GM12878 (cell line): Measurements from ENCODE around the gene MGMT. TPM values are rescaled to one million over a fixed set of nuclear protein-coding genes. Genes with fewer than 3 reads are reported as not detected.

ENCODE experiments used
- ATAC-seq: fragments of 200-7000 bp; cut with Tn5 transposase; 3 replicates; pipeline ENCODE4 v1.9.1; 2020; ENCODE audit warnings: mild to moderate bottlenecking, moderate library complexity
- BruUV-seq: library from RNA; stranded (reverse); fragments of 400-500 nt; replicated peaks from 2 replicates; lab custom pipeline; 2021; lab: Mats Ljungman, UMichigan
- CTCF ChIA-PET: fragments of 300-600 bp; sonication (Branson Sonifier 250); formaldehyde crosslinking; extraction: SDS; loops from one replicate; lab custom pipeline; 2021; ENCODE audit warnings: inconsistent platforms; lab: Yijun Ruan, JAX
- POLR2A ChIA-PET: fragments of 350-600 bp; formaldehyde crosslinking; extraction: SDS; loops from one replicate; lab custom pipeline; 2021; ENCODE audit warnings: inconsistent platforms; lab: Charles Lee
- RAD21 ChIA-PET: fragments of 300-600 bp; sonication (Branson Sonifier 250); formaldehyde crosslinking; loops from one replicate; lab custom pipeline; 2023; ENCODE audit warnings: antibody characterized with exemption; ENCODE audit not compliant: unreplicated experiment; lab: Charles Lee
- SMC1A ChIA-PET: fragments of 300-600 bp; sonication (Branson Sonifier 250); formaldehyde crosslinking; loops from one replicate; lab custom pipeline; 2023; ENCODE audit not compliant: unreplicated experiment, uncharacterized antibody; lab: Charles Lee
- DNase-seq: peaks from one replicate; pipeline ENCODE4 v3.0.0-alpha.2; 2011; ENCODE audit warnings: low read depth, low spot score
- FAIRE-seq: peaks from 3 replicates; lab custom pipeline; 2011; peaks lifted over from hg19 to GRCh38; lab: Jason Lieb, UNC
- H2AFZ ChIP-seq: 2 replicates; pipeline ENCODE4 v1.6.0; 2011; ENCODE audit warnings: low read depth, low read length, control low read depth; ENCODE audit not compliant: control insufficient read depth
- H3K27ac ChIP-seq: 2 replicates; pipeline ENCODE4 v1.5.1; 2011; ENCODE audit warnings: control low read depth; ENCODE audit not compliant: control insufficient read depth, insufficient read depth
- H3K27me3 ChIP-seq, 2 experiments: replicated peaks in 1 of 2; 2 replicates each; pipeline versions ENCODE4 v1.6.0 to v1.6.1; 2011; ENCODE audit warnings: low read length in 1 of 2; ENCODE audit not compliant: control insufficient read depth in 2 of 2, insufficient read depth in 2 of 2
- H3K36me3 ChIP-seq, 2 experiments: 2 replicates each; pipeline ENCODE4 v1.5.1; 2011; ENCODE audit warnings: low read length in 1 of 2; ENCODE audit not compliant: control insufficient read depth in 2 of 2, insufficient read depth in 2 of 2
- H3K4me1 ChIP-seq: 2 replicates; pipeline ENCODE4 v1.6.1; 2011; ENCODE audit warnings: mild to moderate bottlenecking, low read length, moderate library complexity, mixed read lengths; ENCODE audit not compliant: control insufficient read depth, insufficient read depth
- H3K4me2 ChIP-seq: 2 replicates; pipeline ENCODE4 v1.6.0; 2011; ENCODE audit warnings: control low read depth; ENCODE audit not compliant: control insufficient read depth, insufficient read depth
- H3K4me3 ChIP-seq: fragments of 200-600 bp; sonication (generic); 2 replicates; pipeline ENCODE4 v1.5.1; 2016
- H3K79me2 ChIP-seq: 2 replicates; pipeline ENCODE4 v1.6.0; 2011; ENCODE audit warnings: low read length; ENCODE audit not compliant: control insufficient read depth, insufficient read depth
- H3K9ac ChIP-seq: 2 replicates; pipeline ENCODE4 v1.8.0; 2011; ENCODE audit warnings: low read length, control low read depth, mixed read lengths; ENCODE audit not compliant: control insufficient read depth, insufficient read depth
- H3K9me3 ChIP-seq: replicated peaks from 3 replicates; pipeline ENCODE4 v1.5.1; 2011; ENCODE audit warnings: mild to moderate bottlenecking, low read length; ENCODE audit not compliant: control insufficient read depth, insufficient read depth
- H4K20me1 ChIP-seq: 2 replicates; pipeline ENCODE4 v1.6.0; 2011; ENCODE audit not compliant: control insufficient read depth, insufficient read depth
- CEBPZ ChIP-seq: fragments of 150-350 bp; IDR thresholded peaks from 2 replicates; pipeline ENCODE4 v1.6.1; 2016; ENCODE audit warnings: low read depth, low read length
- IRF5 ChIP-seq: fragments of 450-650 bp; IDR thresholded peaks from 2 replicates; pipeline ENCODE4 v1.6.1; 2017; ENCODE audit warnings: borderline replicate concordance
- MTA3 ChIP-seq: IDR thresholded peaks from 2 replicates; pipeline ENCODE4 v1.6.1; 2012; ENCODE audit warnings: low read length, inconsistent platforms, borderline replicate concordance
- PKNOX1 ChIP-seq: fragments of 450-650 bp; IDR thresholded peaks from 2 replicates; pipeline ENCODE4 v1.6.1; 2016; ENCODE audit warnings: mild to moderate bottlenecking
- PML ChIP-seq: IDR thresholded peaks from 2 replicates; pipeline ENCODE4 v1.6.1; 2012; ENCODE audit warnings: low read length, inconsistent platforms
- RCOR1 ChIP-seq: conservative IDR thresholded peaks from 2 replicates; pipeline ENCODE4 v1.6.1; 2012; ENCODE audit warnings: low read depth, low read length, improper control_type of control experiment
- REST ChIP-seq: IDR thresholded peaks from 2 replicates; pipeline ENCODE4 v1.6.1; 2012; ENCODE audit warnings: mild to moderate bottlenecking, low read depth, low read length
- SIN3A ChIP-seq: IDR thresholded peaks from 2 replicates; pipeline ENCODE4 v1.6.1; 2012; ENCODE audit warnings: low read depth, low read length, improper control_type of control experiment
- SRF ChIP-seq, 2 experiments: IDR thresholded peaks; 2 replicates each; pipeline ENCODE4 v1.6.1; 2011; ENCODE audit warnings: low read depth in 2 of 2, low read length in 2 of 2, mild to moderate bottlenecking in 1 of 2, moderate library complexity in 1 of 2
- YBX1 ChIP-seq: fragments of 450-650 bp; IDR thresholded peaks from 2 replicates; pipeline ENCODE4 v1.6.1; 2016; ENCODE audit warnings: antibody characterized with exemption
- ZNF207 ChIP-seq: fragments of 450-650 bp; IDR thresholded peaks from 2 replicates; pipeline ENCODE4 v1.6.1; 2014; ENCODE audit warnings: antibody characterized with exemption, mild to moderate bottlenecking, borderline replicate concordance
- WGBS: methylation state at CpG from one replicate; pipeline ENCODE4 v1.1.6; 2016; ENCODE audit warnings: low lambda C conversion rate; ENCODE audit not compliant: insufficient replicate concordance, insufficient coverage; ENCODE audit errors: missing lambda C conversion rate; 5-methylcytosine and 5-hydroxymethylcytosine counted together
- in situ Hi-C: fragments of 300-500 bp; cut with MboI; formaldehyde crosslinking; loops from 9 replicates; pipeline ENCODE4 v1.14.3; 2018; ENCODE audit warnings: mixed read lengths
- intact Hi-C: fragments of 100-400 bp; cut with micrococcal nuclease; formaldehyde crosslinking; loops from one replicate; pipeline ENCODE4 v1.14.2; 2022; ENCODE audit not compliant: unreplicated experiment
- polyA plus RNA-seq, 11 experiments: library from polyadenylated mRNA; depleted of rRNA in 4 of 11; unstranded in 6 of 11; stranded (reverse) in 5 of 11; fragments of >200 nt; fragmentation: Nextera tagmentation in 4 of 11; fragmentation: Illumina TruSeq in 1 of 11; extraction: Ambion mirVana in 4 of 11; extraction: Trizol in 1 of 11; gene quantifications; 1 replicate in 1 of 11; 2 replicates in 10 of 11; pipeline versions ENCODE4 v1.2.1 to v1.2.3, GENCODE V29; 2011 to 2016; ENCODE audit warnings: inconsistent platforms in 2 of 11, missing spikeins in 2 of 11, low read depth in 1 of 11
- total RNA-seq, 4 experiments: library from RNA; depleted of rRNA in 3 of 4; stranded (reverse); fragments of >200 nt in 3 of 4; fragmentation: Illumina TruSeq in 1 of 4; extraction: Trizol in 1 of 4; gene quantifications; 2 replicates each; pipeline versions ENCODE4 v1.2.1 to v1.2.3, GENCODE V29; 2013 to 2021

MGMT gene
- total and polyA plus RNA-seq, 10 of the 15 experiments (the other 5 are each of a cell fraction or from before 2014, with no cell fraction given) = 0.16 to 24.2 (median 13.3) TPM

GRCh38 chr10:129500617-129501339 lies 33.7 kb downstream of the MGMT start (continued):
- no peak for TF ChIP-seq IRF5

- no peaks in the 10 kb centered on the region for H3K36me3 ChIP-seq
- no TSS peak for BruUV-seq
- ATAC-seq (peak; percentile 67), FAIRE-seq (peak; percentile 44), DNase-seq (peak; percentile 56)
- CTCF ChIA-PET = no interaction called here
- RAD21 ChIA-PET = no interaction called here
- no peaks in the 10 kb centered on the region for H3K27me3 ChIP-seq
- in situ Hi-C loops = no loop called here
- H3K4me2 ChIP-seq = no peak overlapping the region
- H4K20me1 ChIP-seq = no peaks in the 10 kb centered on the region
- no peaks in the 10 kb centered on the region for H3K79me2 ChIP-seq
- intact Hi-C loops = no loop called here
- SMC1A ChIA-PET = no interaction called here
- POLR2A ChIA-PET = no interaction called here
- peaks cover 11% of the 10 kb centered on the region for H3K4me1 ChIP-seq
- no peak overlapping the region for H3K27ac ChIP-seq
- H2AFZ ChIP-seq = no peak overlapping the region
- WGBS = 87% methylated on average over 18 of the region's 18 CpGs
- no peak overlapping the region for H3K9ac ChIP-seq
- no peak overlapping the region for H3K4me3 ChIP-seq
- peaks cover 4% of the 10 kb centered on the region for H3K9me3 ChIP-seq
- no peak for TF ChIP-seq PML
- TF ChIP-seq MTA3 = no peak
- no peak for TF ChIP-seq REST
- no peak for TF ChIP-seq SIN3A
- TF ChIP-seq CEBPZ = no peak
- peak; percentile 34; the same call in 1 of the 2 replicates for TF ChIP-seq PKNOX1
- TF ChIP-seq SRF (IDR thresholded peaks at IDR 0.05; ENCODE audit: low read depth in 2 of 2, low read length in 2 of 2) = no peak
- no peak for TF ChIP-seq YBX1
- TF ChIP-seq ZNF207 = no peak
- TF ChIP-seq RCOR1 = no peak
These were observed 34.8 kb downstream of the MGMT start for GRCh38 chr10:129501652-129502436.
